Fibroblast of villous mesenchyme (primary cell): ENCODE data around the gene FAIM2. TPM values are rescaled to one million over a fixed set of nuclear protein-coding genes. Genes with fewer than 3 reads are reported as not detected.

Experiments used
- DNase-seq: peaks from one replicate; pipeline ENCODE4 v3.0.0-alpha.2; 2010; ENCODE audit warnings: low read depth
- H3K4me3 ChIP-seq: 2 replicates; pipeline ENCODE4 v1.5.1; 2011; ENCODE audit warnings: low read depth, mild to moderate bottlenecking, low read length
- CTCF ChIP-seq: IDR thresholded peaks from 2 replicates; pipeline ENCODE4 v1.5.1; 2012; ENCODE audit warnings: low read depth, mild to moderate bottlenecking, low read length; ENCODE audit not compliant: insufficient read depth
- total RNA-seq: library from RNA; depleted of rRNA; stranded (reverse); fragments of >200 nt; gene quantifications from 2 replicates; pipeline ENCODE4 v1.2.3, GENCODE V29; 2012

Gene FAIM2
- total RNA-seq, 1 donor = 3.0 TPM

- TF ChIP-seq CTCF = no peak
- no peak for DNase-seq
- no peak overlapping the region for H3K4me3 ChIP-seq
Measured at GRCh38 chr12:49948866-49949845, 45.5 kb upstream of the FAIM2 start.

GRCh38 chr12:49947593-49948226, 44.0 kb upstream of the FAIM2 start:
- no peak for TF ChIP-seq CTCF
- DNase-seq = no peak
- H3K4me3 ChIP-seq = no peak overlapping the region

GRCh38 chr12:49946497-49946896, 42.8 kb upstream of the FAIM2 start:
- DNase-seq = no peak
- H3K4me3 ChIP-seq = no peak overlapping the region
- TF ChIP-seq CTCF = no peak

GRCh38 chr12:49946086-49946485, 42.4 kb upstream of the FAIM2 start:
- no peak for DNase-seq
- TF ChIP-seq CTCF = no peak

GRCh38 chr12:49945394-49946080, 41.8 kb upstream of the FAIM2 start:
- TF ChIP-seq CTCF = peak; percentile 92
- peak overlapping the region; percentile 44 for H3K4me3 ChIP-seq
- peak; percentile 83 for DNase-seq

More at GRCh38 chr12:49946086-49946485, 42.4 kb upstream of the FAIM2 start:
- no peak overlapping the region for H3K4me3 ChIP-seq

GRCh38 chr12:49944718-49945117, 41.0 kb upstream of the FAIM2 start:
- DNase-seq = no peak
- TF ChIP-seq CTCF = no peak
- no peak overlapping the region for H3K4me3 ChIP-seq
